ENCODE measurements around the gene OTOGL.

OTOGL gene

GRCh38 chr12:80154261-80154660, 54.9 kb downstream of the OTOGL start:
- Mint-ChIP-seq H3K27me3 (peaks cover 6% of the 10 kb centered on the region), H3K36me3 (no peaks in the 10 kb centered on the region), H3K27ac (no peak overlapping the region)

GRCh38 chr12:80156306-80156705, 57.0 kb downstream of the OTOGL start:
- peaks cover 9% of the 10 kb centered on the region for H3K27me3 Mint-ChIP-seq
- H3K4me3 Mint-ChIP-seq = no peak overlapping the region
- H3K36me3 Mint-ChIP-seq = no peaks in the 10 kb centered on the region
- H3K4me1 Mint-ChIP-seq (ENCODE audit: low read depth) = peaks cover 4% of the 10 kb centered on the region
- no peak overlapping the region for H3K27ac Mint-ChIP-seq
- peaks cover 4% of the 10 kb centered on the region for H3K9me3 Mint-ChIP-seq (ENCODE audit: low read depth)

More at GRCh38 chr12:80154261-80154660, 54.9 kb downstream of the OTOGL start:
- Mint-ChIP-seq H3K9me3 (ENCODE audit: low read depth) (peaks cover 4% of the 10 kb centered on the region), H3K4me3 (no peak overlapping the region), H3K4me1 (ENCODE audit: low read depth) (peaks cover 4% of the 10 kb centered on the region)

- Mint-ChIP-seq H3K36me3 (no peaks in the 10 kb centered on the region), H3K9me3 (ENCODE audit: low read depth) (peaks cover 4% of the 10 kb centered on the region), H3K4me3 (no peak overlapping the region), H3K27ac (no peak overlapping the region), H3K27me3 (peaks cover 9% of the 10 kb centered on the region), H3K4me1 (ENCODE audit: low read depth) (peaks cover 4% of the 10 kb centered on the region)
Observed at GRCh38 chr12:80157645-80158044, 58.3 kb downstream of the OTOGL start.

GRCh38 chr12:80161612-80162011, 62.3 kb downstream of the OTOGL start:
- Mint-ChIP-seq H3K9me3 (ENCODE audit: low read depth) (peaks cover 4% of the 10 kb centered on the region), H3K27me3 (peaks cover 9% of the 10 kb centered on the region), H3K36me3 (no peaks in the 10 kb centered on the region), H3K27ac (no peak overlapping the region), H3K4me3 (no peak overlapping the region), H3K4me1 (ENCODE audit: low read depth) (no peaks in the 10 kb centered on the region)

- Mint-ChIP-seq H3K4me1 (ENCODE audit: low read depth) (no peaks in the 10 kb centered on the region), H3K27ac (no peak overlapping the region), H3K36me3 (no peaks in the 10 kb centered on the region), H3K9me3 (ENCODE audit: low read depth) (peaks cover 2% of the 10 kb centered on the region), H3K4me3 (no peak overlapping the region), H3K27me3 (peaks cover 7% of the 10 kb centered on the region)
Observed at GRCh38 chr12:80162177-80162576, 62.8 kb downstream of the OTOGL start.

GRCh38 chr12:80165746-80166145, 66.4 kb downstream of the OTOGL start:
- H3K4me1 Mint-ChIP-seq (ENCODE audit: low read depth) = no peaks in the 10 kb centered on the region
- H3K27ac Mint-ChIP-seq = no peak overlapping the region
- no peaks in the 10 kb centered on the region for H3K36me3 Mint-ChIP-seq
- no peaks in the 10 kb centered on the region for H3K9me3 Mint-ChIP-seq (ENCODE audit: low read depth)
- no peak overlapping the region for H3K4me3 Mint-ChIP-seq
- H3K27me3 Mint-ChIP-seq = no peaks in the 10 kb centered on the region

GRCh38 chr12:80166751-80167150, 67.4 kb downstream of the OTOGL start:
- no peaks in the 10 kb centered on the region for H3K4me1 Mint-ChIP-seq (ENCODE audit: low read depth)
- no peaks in the 10 kb centered on the region for H3K9me3 Mint-ChIP-seq (ENCODE audit: low read depth)
- no peak overlapping the region for H3K4me3 Mint-ChIP-seq
- no peak overlapping the region for H3K27ac Mint-ChIP-seq
- H3K36me3 Mint-ChIP-seq = no peaks in the 10 kb centered on the region
- H3K27me3 Mint-ChIP-seq = no peaks in the 10 kb centered on the region

GRCh38 chr12:80168936-80169335, 69.6 kb downstream of the OTOGL start:
- no peak overlapping the region for H3K27ac Mint-ChIP-seq
- no peaks in the 10 kb centered on the region for H3K9me3 Mint-ChIP-seq (ENCODE audit: low read depth)
- no peaks in the 10 kb centered on the region for H3K4me1 Mint-ChIP-seq (ENCODE audit: low read depth)
- H3K36me3 Mint-ChIP-seq = no peaks in the 10 kb centered on the region
- no peak overlapping the region for H3K4me3 Mint-ChIP-seq
- H3K27me3 Mint-ChIP-seq = peaks cover 2% of the 10 kb centered on the region

GRCh38 chr12:80170915-80171314, 71.6 kb downstream of the OTOGL start:
- Mint-ChIP-seq H3K9me3 (ENCODE audit: low read depth) (no peaks in the 10 kb centered on the region), H3K4me1 (ENCODE audit: low read depth) (no peaks in the 10 kb centered on the region), H3K27ac (no peak overlapping the region), H3K27me3 (peaks cover 2% of the 10 kb centered on the region), H3K36me3 (no peaks in the 10 kb centered on the region), H3K4me3 (no peak overlapping the region)

GRCh38 chr12:80173083-80173864, 73.9 kb downstream of the OTOGL start:
- H3K9me3 Mint-ChIP-seq (ENCODE audit: low read depth) = no peaks in the 10 kb centered on the region
- peaks cover 2% of the 10 kb centered on the region for H3K27me3 Mint-ChIP-seq
- no peak overlapping the region for H3K4me3 Mint-ChIP-seq
- no peak overlapping the region for H3K27ac Mint-ChIP-seq
- H3K4me1 Mint-ChIP-seq (ENCODE audit: low read depth) = no peaks in the 10 kb centered on the region
- no peaks in the 10 kb centered on the region for H3K36me3 Mint-ChIP-seq

GRCh38 chr12:80175307-80175930, 76.1 kb downstream of the OTOGL start:
- H3K27ac Mint-ChIP-seq = no peak overlapping the region
- no peaks in the 10 kb centered on the region for H3K36me3 Mint-ChIP-seq
- no peak overlapping the region for H3K4me3 Mint-ChIP-seq
- H3K27me3 Mint-ChIP-seq = peaks cover 2% of the 10 kb centered on the region
- no peaks in the 10 kb centered on the region for H3K9me3 Mint-ChIP-seq (ENCODE audit: low read depth)
- H3K4me1 Mint-ChIP-seq (ENCODE audit: low read depth) = peaks cover 4% of the 10 kb centered on the region

GRCh38 chr12:80176706-80177105, 77.4 kb downstream of the OTOGL start:
- Mint-ChIP-seq H3K9me3 (ENCODE audit: low read depth) (no peaks in the 10 kb centered on the region), H3K27me3 (peaks cover 2% of the 10 kb centered on the region), H3K4me3 (no peak overlapping the region), H3K27ac (no peak overlapping the region), H3K36me3 (no peaks in the 10 kb centered on the region), H3K4me1 (ENCODE audit: low read depth) (peaks cover 4% of the 10 kb centered on the region)

- H3K27me3 Mint-ChIP-seq = no peaks in the 10 kb centered on the region
- H3K36me3 Mint-ChIP-seq = no peaks in the 10 kb centered on the region
- no peaks in the 10 kb centered on the region for H3K9me3 Mint-ChIP-seq (ENCODE audit: low read depth)
- H3K4me3 Mint-ChIP-seq = no peak overlapping the region
- peaks cover 4% of the 10 kb centered on the region for H3K4me1 Mint-ChIP-seq (ENCODE audit: low read depth)
- H3K27ac Mint-ChIP-seq = no peak overlapping the region
Observed at GRCh38 chr12:80178846-80179245, 79.5 kb downstream of the OTOGL start.

- Mint-ChIP-seq H3K36me3 (no peaks in the 10 kb centered on the region), H3K4me1 (ENCODE audit: low read depth) (peaks cover 1% of the 10 kb centered on the region), H3K4me3 (no peak overlapping the region), H3K27ac (no peak overlapping the region), H3K9me3 (ENCODE audit: low read depth) (no peaks in the 10 kb centered on the region), H3K27me3 (no peaks in the 10 kb centered on the region)
Observed at GRCh38 chr12:80183939-80184338, 84.6 kb downstream of the OTOGL start.

GRCh38 chr12:80184926-80185325, 85.6 kb downstream of the OTOGL start:
- Mint-ChIP-seq H3K27ac (no peak overlapping the region), H3K36me3 (no peaks in the 10 kb centered on the region), H3K4me3 (no peak overlapping the region), H3K4me1 (ENCODE audit: low read depth) (no peaks in the 10 kb centered on the region), H3K27me3 (peaks cover 3% of the 10 kb centered on the region), H3K9me3 (ENCODE audit: low read depth) (no peaks in the 10 kb centered on the region)

All from activated naive CD8-positive, alpha-beta T cell (primary cell).